ENCODE results near the gene RAB6B. TPM values are rescaled to one million over a fixed set of nuclear protein-coding genes. Genes with fewer than 3 reads are reported as not detected.

The RAB6B gene
- total RNA-seq, 2 donors from 2014 or later: 2.2 to 3.0 TPM

DNA sequence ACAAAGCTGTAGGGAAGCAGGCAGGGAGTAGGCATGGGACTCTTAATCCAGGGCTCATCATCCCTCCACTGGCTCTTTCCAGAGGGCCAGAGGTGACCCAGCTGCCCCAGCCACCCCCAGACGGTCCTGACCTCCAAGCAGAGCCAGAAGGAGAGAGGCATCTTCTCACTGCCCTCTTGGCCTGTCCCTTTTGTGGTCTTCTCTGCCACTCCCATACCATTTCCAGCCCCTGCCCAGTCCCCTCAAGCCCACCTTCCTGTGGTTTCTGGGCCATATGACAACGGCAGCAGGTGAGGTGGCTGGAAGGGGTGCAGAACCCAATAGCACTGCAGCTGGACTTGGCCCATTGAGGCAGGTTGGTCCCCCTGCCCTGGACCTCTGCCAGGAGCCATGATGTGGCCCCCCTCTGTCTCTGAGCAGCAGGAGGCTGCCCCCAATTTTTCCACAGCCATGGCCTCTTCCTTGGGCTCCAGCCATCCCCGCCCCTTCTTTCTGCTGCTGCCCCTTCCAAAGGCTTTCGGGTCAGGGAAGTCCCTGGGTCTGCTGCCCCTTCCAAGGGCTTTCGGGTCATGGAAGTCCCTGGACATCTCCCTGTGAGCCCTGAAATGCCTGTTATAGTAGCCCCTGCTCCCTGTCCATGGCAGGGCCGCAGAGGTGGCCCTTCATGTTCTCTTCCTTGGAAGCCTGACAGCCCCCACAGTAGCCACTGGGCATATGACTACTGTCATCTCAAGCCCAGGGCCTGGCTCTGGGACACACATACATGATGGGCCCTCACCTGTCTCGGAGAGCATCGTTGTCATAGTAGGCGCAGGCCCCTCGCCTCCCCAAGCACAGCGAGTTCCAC lies 39.5 kb upstream of the RAB6B start:
- no peak overlapping the region for H3K27ac ChIP-seq (ENCODE audit: low read depth, low read length)
- Mint-ChIP-seq H3K36me3 (ENCODE audit: low read depth) (peaks cover 52% of the 10 kb centered on the region), H3K27ac (no peak overlapping the region), H3K4me1 (no peaks in the 10 kb centered on the region), H3K9me3 (no peaks in the 10 kb centered on the region), H3K27me3 (ENCODE audit: insufficient read depth) (no peaks in the 10 kb centered on the region), H3K4me3 (no peak overlapping the region)
- WGBS, 2 experiments (ENCODE audit: insufficient coverage in 1 of 2, insufficient read length in 1 of 2): 85 to 87% methylated on average over 11 of the region's 11 CpGs
- peaks cover 39% of the 10 kb centered on the region for H3K36me3 ChIP-seq (ENCODE audit: control insufficient read depth, insufficient read depth, low read length)
- no peaks in the 10 kb centered on the region for H3K4me1 ChIP-seq (ENCODE audit: control insufficient read depth, insufficient read depth, low read length)
- peak; percentile 33 for DNase-seq
- no peak overlapping the region for H3K9ac ChIP-seq (ENCODE audit: extremely low read depth, low read length, poor library complexity, severe bottlenecking)
- TF ChIP-seq, protein P1, sequence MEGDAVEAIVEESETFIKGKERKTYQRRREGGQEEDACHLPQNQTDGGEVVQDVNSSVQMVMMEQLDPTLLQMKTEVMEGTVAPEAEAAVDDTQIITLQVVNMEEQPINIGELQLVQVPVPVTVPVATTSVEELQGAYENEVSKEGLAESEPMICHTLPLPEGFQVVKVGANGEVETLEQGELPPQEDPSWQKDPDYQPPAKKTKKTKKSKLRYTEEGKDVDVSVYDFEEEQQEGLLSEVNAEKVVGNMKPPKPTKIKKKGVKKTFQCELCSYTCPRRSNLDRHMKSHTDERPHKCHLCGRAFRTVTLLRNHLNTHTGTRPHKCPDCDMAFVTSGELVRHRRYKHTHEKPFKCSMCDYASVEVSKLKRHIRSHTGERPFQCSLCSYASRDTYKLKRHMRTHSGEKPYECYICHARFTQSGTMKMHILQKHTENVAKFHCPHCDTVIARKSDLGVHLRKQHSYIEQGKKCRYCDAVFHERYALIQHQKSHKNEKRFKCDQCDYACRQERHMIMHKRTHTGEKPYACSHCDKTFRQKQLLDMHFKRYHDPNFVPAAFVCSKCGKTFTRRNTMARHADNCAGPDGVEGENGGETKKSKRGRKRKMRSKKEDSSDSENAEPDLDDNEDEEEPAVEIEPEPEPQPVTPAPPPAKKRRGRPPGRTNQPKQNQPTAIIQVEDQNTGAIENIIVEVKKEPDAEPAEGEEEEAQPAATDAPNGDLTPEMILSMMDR (conservative IDR thresholded peaks at IDR 0.05): no peak
- H3K27me3 ChIP-seq (ENCODE audit: control insufficient read depth, insufficient read depth, low read length, poor library complexity, severe bottlenecking): no peaks in the 10 kb centered on the region
- H3K9me3 ChIP-seq (ENCODE audit: control insufficient read depth, low read length): no peaks in the 10 kb centered on the region
- H3K4me3 ChIP-seq (ENCODE audit: low read length): no peak overlapping the region

DNA sequence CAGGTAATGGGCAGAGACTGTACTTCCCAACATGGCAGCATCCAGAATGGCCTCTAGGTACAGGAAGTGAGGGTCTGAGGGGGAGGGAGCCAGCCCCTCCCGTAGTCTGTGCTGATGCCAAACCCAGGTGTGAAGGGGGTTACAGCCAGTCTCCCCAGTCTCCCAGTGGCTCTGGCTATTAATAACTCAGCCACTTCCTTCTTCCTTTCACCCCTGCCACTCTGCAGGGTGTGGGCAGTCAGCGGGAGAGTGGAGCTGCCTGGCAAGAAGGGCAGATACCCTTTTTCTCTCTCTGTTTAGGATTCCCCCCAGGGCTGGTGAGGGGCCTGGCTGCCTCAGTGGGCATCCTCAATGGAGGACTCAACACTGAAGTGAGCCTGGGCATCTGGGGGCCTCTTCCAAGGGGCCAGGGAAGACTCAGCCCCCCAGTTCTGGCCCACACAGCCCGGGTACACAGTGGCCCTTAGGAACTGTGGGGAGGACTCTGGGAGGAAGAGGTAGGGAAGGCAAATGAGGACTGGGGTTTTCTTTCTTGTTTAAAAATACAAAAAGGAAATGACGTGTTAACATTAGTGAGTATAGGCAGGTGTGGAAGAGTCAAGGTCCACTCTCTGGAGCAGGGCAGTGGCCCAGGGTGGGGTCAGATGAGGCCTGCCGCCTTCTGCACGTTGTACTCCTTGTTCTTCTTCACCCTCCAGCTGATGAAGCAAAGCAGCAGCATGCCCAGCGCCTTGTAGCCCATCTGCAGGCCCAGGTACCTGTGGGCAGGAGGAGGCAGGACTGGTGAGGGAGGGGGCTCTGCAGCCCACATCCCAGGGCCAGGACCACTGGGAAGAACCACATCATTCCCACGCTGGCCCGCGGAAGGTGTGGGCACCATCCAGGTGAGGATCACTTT lies 38.6 kb upstream of the RAB6B start:
- 92 to 97% methylated on average over 4 to 10 of the region's 10 CpGs for WGBS, 2 experiments (ENCODE audit: insufficient coverage in 1 of 2, insufficient read length in 1 of 2)
- Histone ChIP-seq H3K4me3 (ENCODE audit: low read length) (no peak overlapping the region), H3K36me3 (ENCODE audit: control insufficient read depth, insufficient read depth, low read length) (peaks cover 38% of the 10 kb centered on the region), H3K9ac (ENCODE audit: extremely low read depth, low read length, poor library complexity, severe bottlenecking) (no peak overlapping the region), H3K27ac (ENCODE audit: low read depth, low read length) (no peak overlapping the region), H3K9me3 (ENCODE audit: control insufficient read depth, low read length) (no peaks in the 10 kb centered on the region), H3K4me1 (ENCODE audit: control insufficient read depth, insufficient read depth, low read length) (no peaks in the 10 kb centered on the region), H3K27me3 (ENCODE audit: control insufficient read depth, insufficient read depth, low read length, poor library complexity, severe bottlenecking) (no peaks in the 10 kb centered on the region)
- DNase-seq: peak; percentile 28
- Mint-ChIP-seq H3K9me3 (no peaks in the 10 kb centered on the region), H3K27ac (no peak overlapping the region), H3K4me3 (no peak overlapping the region), H3K27me3 (ENCODE audit: insufficient read depth) (peaks cover 4% of the 10 kb centered on the region), H3K4me1 (no peaks in the 10 kb centered on the region), H3K36me3 (ENCODE audit: low read depth) (peaks cover 46% of the 10 kb centered on the region)
- TF ChIP-seq, protein P1 (conservative IDR thresholded peaks at IDR 0.05): no peak

DNA sequence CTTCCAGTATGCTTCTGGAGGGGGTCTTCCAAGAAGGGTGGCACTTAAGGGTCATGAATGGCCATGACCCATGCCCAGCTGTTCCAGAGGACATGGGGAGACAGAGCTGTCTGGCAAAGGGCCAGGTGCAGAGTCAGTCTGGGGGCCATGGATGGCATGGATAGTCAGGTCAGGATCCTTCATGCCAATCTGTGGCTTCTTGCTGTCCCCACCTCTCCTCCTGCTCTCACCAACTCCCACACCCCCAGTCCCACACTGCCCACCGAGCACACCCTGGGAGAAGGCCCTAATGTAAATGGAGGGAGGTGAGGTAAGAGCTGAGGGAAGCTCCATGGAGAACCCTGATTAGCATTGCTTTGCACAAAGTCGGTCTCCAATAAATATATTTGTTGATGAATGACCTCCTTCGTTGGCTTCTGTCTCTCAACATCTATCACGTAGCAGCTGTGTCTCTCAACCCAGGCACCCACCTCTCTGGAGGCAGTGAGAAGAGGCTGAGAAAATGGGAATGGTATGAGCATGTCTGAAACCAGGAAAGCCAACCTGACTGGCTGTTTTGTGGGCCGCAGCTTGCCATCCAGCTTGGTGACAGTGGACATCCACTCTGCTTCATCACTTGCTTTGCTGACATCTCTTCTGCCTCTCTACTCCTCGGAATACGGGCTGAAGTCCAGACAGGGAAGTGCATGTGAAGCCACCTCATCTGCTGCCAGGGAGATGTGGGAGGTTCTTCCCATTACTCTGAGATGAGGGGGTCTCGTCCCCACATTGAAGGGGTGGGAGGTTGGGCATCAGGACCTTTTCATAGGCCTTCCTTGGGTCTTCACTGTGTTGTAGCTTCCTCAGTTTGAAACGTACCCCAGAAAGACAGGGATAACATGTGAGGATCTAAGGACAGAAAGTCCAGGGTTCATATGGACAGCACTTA lies 37.7 kb upstream of the RAB6B start:
- WGBS, 2 experiments (ENCODE audit: insufficient coverage in 1 of 2, insufficient read length in 1 of 2): 83 to 91% methylated on average over 3 to 9 of the region's 9 CpGs
- H3K9me3 ChIP-seq (ENCODE audit: control insufficient read depth, low read length): no peaks in the 10 kb centered on the region
- H3K4me3 ChIP-seq (ENCODE audit: low read length): no peak overlapping the region
- H3K4me1 ChIP-seq (ENCODE audit: control insufficient read depth, insufficient read depth, low read length): no peaks in the 10 kb centered on the region
- H3K27ac ChIP-seq (ENCODE audit: low read depth, low read length): no peak overlapping the region
- peaks cover 9% of the 10 kb centered on the region for H3K27me3 ChIP-seq (ENCODE audit: control insufficient read depth, insufficient read depth, low read length, poor library complexity, severe bottlenecking)
- peaks cover 13% of the 10 kb centered on the region for H3K27me3 Mint-ChIP-seq (ENCODE audit: insufficient read depth)
- DNase-seq: no peak
- H3K9me3 Mint-ChIP-seq: no peaks in the 10 kb centered on the region
- TF ChIP-seq, protein P1 (conservative IDR thresholded peaks at IDR 0.05): no peak
- H3K4me3 Mint-ChIP-seq: no peak overlapping the region
- H3K27ac Mint-ChIP-seq: no peak overlapping the region
- H3K4me1 Mint-ChIP-seq: no peaks in the 10 kb centered on the region
- peaks cover 42% of the 10 kb centered on the region for H3K36me3 Mint-ChIP-seq (ENCODE audit: low read depth)
- no peak overlapping the region for H3K9ac ChIP-seq (ENCODE audit: extremely low read depth, low read length, poor library complexity, severe bottlenecking)
- H3K36me3 ChIP-seq (ENCODE audit: control insufficient read depth, insufficient read depth, low read length): peaks cover 37% of the 10 kb centered on the region

Measured in endodermal cell (in vitro differentiated cells).